Loucy (cell line): Measurements from ENCODE around the gene MTMR3.

Experiments used
- EZH2phosphoT487 ChIP-seq: fragments of 200-600 bp; IDR thresholded peaks from 2 replicates; pipeline ENCODE4 v1.6.1; 2018; ENCODE audit warnings: antibody characterized with exemption, mild to moderate bottlenecking, moderate library complexity, borderline replicate concordance
- TF ChIP-seq, protein P1 (sequence below): fragments of 200-600 bp; sonication (generic); conservative IDR thresholded peaks from 2 replicates; pipeline ENCODE4 v1.5.1; 2014; ENCODE audit warnings: mild to moderate bottlenecking, antibody characterized with exemption, low read length

DNA sequence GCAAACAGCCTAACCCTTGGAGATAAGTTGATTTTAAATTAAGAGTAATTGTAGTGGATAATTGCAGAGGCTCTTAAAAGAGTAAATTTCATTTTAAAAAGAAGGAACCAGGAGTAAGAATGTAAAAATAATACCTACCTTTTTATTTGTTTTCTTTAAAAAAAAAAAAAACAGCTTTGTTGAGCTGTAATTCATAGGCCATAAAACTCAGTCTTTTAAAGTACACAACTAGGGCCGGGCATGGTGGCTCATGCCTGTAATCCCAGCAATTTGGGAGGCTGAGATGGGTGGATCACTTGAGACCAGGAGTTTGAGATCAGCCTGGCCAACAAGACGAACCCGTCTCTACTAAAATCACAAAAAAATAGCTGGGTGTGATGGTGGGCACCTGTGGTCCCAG lies 42.4 kb downstream of the MTMR3 start:
- no peak for TF ChIP-seq EZH2phosphoT487
- TF ChIP-seq, protein P1, sequence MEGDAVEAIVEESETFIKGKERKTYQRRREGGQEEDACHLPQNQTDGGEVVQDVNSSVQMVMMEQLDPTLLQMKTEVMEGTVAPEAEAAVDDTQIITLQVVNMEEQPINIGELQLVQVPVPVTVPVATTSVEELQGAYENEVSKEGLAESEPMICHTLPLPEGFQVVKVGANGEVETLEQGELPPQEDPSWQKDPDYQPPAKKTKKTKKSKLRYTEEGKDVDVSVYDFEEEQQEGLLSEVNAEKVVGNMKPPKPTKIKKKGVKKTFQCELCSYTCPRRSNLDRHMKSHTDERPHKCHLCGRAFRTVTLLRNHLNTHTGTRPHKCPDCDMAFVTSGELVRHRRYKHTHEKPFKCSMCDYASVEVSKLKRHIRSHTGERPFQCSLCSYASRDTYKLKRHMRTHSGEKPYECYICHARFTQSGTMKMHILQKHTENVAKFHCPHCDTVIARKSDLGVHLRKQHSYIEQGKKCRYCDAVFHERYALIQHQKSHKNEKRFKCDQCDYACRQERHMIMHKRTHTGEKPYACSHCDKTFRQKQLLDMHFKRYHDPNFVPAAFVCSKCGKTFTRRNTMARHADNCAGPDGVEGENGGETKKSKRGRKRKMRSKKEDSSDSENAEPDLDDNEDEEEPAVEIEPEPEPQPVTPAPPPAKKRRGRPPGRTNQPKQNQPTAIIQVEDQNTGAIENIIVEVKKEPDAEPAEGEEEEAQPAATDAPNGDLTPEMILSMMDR = no peak
